Epidermal melanocyte (primary cell): ENCODE measurements around the gene STK33.
A peak's percentile ranks its signal among the peaks of the same experiment; 100 is the strongest.

ENCODE experiments used
- DNase-seq: peaks from one replicate; pipeline ENCODE4 v3.0.0; 2011; ENCODE audit warnings: low spot score; ENCODE audit not compliant: insufficient read length

Gene STK33

DNA sequence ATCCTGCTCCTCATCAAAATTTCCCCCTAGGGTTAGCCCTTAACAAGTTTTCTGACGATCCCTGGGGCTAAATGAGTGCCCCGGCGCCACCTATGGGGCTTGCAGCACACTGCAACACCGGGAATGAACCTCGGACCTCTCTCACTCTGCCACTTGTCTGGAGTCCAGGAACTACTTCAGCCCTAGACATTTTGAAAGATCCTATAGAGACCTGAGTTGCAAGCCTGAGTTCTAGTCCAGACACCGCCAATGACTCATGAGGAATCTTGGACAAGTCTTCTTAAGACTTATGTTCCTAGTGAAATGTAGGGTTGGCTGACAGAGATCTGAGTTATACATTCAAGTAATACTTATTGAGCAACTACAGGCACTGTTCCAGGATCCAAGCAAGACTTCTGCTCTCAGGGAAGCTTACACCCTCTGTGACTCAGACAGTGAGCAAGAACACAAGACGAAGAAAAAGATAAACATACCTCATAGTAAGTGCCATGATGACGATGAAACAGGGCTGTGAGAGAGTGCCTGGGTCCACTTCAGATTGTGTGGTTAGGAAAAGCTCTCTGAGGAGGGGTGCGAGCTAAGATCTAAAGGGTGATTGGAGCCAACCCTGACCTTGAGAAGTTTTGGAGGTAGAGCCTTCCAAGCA, 10.2 kb upstream of the STK33 start:
- DNase-seq = peak; percentile 29

DNA sequence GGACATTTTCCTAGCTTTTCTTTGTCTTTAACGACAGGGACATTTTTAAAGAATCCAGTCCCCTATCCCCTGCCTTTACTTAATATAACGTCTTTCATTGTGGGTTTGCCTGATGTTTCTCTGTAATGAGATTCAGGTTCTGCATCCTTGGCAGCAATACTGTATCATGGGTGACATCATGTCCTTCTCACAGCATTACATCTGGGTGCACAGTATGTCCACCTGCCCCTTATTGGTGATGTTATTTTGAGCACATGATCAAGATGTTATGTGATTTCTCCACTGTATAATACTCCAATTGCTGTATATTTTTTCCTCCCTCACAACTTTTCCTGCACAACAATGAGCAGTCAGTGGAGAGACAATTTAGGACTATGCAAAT, 9.7 kb upstream of the STK33 start:
- DNase-seq = no peak

DNA sequence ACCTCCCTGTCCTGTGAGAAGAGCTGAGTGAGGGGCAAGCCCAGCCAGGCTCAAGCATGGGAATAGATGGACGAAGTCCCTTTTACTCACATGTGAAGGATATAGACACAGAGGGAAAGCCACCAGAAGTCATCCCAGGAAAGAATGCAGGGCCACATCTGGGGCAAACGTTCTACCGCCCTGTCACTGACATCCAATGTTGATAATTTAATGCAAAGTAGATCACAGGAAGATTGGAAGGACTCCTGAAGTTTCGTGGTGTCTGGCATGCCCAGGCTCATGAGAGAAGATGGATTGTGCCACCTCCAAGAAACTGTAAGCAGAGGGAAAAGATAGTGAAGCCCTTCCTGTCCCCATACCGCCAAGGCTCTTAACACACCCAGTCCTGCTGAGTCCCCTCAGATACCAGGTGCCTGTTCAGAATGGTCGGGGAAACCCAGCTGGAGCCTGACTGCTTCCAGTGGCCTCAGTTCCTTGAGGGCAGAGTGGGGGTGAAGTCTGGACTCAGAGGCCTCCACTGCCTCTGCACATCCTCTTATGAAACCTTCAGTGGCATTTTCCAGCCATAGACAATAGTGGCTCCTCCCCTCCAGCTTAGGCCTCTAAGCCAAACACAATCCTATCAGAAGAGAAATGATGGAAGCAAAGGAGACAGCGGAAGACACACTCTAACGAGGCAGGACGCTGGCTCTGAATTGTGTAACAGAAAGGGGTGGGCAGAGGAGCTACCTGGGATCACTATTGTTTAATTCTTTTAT, 7.5 kb upstream of the STK33 start:
- DNase-seq = no peak

DNA sequence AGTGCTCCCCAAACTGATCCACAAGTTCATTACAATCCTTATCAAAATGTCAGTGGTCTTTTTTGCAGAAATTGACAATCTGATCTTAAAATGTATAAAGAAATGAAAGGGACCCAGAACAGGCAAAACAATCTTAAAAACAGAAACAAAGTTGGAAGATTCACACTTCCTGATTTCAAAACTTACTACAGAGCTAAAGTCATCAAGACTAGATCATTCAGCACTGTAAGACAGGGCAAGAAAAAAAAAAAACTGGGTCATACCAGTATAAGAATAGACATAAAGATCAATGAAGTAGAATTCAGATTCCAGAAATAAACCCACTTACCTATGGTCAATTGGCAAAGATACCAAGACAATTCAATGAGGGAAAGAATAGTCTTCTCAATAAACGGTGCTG, 4.5 kb upstream of the STK33 start:
- no peak for DNase-seq

DNA sequence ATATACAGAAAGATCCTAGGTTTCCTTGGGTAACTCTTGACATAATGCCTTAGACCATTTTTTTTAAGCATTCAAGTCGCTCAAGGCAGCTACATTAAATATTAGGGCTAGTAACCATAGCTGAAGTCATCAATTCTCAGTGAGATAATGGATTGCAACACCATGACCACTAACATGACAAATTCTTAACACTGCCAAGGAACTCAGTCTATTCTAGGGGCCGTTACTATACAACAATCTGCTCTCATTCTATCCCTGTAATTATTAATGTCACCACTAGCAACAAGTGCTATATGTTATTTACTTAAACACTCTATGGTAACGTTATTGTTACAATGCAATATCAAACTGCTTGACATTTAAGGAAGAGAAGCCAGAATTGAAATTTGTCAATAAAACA, 3.2 kb upstream of the STK33 start:
- DNase-seq = no peak

DNA sequence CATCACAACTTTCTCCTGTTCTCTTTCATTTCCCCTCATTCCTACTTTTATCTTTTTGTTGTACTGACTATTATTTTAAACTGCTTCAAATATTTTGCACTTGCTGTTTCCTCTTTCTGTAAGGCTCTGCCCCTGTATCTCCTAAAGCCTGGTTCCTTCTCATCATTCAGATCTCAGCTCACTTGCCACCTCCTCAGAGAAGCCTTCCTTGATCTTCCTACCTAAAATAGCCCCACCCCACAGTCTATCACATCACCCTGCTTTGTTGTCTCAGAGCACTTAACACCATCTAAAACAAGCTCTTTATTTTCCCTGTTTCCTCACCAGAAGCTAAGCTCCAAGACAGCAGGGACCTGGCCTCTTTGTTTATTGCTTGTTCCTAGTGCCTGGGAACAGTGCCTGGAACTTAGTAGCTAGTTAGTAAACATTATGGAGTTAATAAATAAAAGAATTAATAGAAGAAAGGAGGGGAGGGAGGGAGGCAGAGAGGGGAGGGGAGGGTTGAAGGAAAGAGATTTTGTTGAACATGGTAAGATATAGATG, 2.5 kb upstream of the STK33 start:
- DNase-seq = no peak

DNA sequence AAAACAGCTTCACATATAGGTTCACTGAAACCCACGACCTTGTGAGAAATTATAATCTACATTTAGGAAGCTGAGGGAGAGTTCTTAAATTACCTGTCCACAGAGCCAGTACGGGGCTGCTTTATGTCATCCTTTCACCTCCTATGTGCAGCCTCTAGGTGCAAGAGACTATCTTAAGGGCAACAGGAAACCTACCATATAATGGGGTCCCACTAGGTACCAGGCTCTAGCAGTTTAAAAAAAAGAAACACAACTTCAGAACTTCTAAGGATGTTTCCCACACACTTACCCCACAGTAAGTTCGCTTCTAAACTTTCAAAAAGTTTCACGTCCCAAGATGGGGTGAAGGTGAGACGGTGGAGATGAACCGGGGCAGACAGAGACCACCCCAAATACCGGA, 573 bp downstream of the STK33 start:
- no peak for DNase-seq

DNA sequence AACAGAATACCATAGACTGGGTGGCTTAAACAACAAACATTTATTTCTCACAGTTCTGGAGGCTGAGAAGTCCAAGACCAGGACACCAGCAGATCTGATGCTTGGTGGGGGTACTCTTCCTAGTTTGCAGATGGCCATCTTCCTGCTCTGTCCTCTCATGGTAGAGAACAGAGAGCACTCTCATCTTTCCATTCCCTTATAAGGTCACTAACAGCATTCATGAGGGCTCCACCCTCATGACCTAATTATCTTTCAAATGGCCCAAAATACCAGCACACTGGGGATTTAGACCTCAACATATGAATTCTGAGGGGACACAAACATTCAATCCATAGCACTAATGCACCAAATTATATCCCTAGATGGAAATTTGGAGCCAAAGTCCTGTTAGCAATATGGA, 6.1 kb downstream of the STK33 start:
- no peak for DNase-seq

DNA sequence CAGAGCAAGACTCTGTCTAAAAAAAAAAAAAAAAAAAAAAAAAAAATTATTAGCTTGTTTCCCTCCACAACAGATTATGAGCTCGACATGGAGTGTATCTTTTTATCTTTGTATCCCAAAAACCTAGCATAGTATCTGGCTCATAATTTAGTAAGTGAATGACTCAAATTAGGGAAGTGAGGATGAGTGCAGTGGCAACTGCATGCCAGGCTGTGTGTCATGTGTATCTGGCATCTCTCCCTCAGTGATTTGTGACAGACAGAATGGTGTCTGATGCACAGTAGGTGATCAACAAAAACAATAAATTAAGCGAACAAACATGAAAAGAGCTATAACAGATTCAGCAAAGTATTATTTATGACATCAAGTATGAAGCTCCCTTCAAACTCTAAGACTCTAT, 7.2 kb downstream of the STK33 start:
- DNase-seq = no peak

DNA sequence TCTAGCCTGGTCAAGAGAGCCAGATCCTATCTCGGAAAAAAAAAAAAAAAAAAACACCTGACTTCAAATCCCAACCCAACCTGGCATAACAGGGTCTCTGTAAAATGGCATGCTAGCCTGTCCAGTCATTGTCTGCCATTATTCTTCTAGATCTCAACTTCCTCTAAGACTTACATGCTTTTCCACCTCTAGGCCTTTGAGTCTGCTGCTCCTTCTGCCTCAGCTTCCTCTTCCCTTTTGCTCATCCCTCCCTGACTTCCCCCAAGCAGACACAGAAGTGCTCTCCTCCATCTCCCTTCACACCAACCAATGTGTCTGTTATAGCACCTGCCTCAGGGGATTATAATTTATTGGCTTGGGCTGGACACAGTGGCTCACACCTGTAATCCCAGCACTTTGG, 7.8 kb downstream of the STK33 start:
- no peak for DNase-seq

DNA sequence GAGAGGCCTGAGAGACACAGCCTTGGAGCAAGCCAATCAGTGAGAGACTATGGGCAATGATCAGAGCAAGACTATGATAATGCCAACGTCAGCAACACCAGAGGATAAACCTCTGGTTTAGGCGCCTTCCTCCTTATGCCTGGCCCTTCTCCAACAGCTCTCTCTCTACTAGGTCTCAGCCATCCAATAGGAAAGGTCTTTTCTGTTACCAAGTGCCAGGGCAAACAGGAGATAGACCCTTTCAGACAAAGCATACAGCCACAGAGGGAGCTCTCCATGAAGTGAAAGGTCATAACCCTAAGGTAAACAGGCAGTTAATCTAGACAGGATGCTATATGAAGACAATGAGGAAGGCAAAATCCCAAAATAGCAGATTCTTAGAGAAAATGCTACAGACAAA, 9.5 kb downstream of the STK33 start:
- no peak for DNase-seq

DNA sequence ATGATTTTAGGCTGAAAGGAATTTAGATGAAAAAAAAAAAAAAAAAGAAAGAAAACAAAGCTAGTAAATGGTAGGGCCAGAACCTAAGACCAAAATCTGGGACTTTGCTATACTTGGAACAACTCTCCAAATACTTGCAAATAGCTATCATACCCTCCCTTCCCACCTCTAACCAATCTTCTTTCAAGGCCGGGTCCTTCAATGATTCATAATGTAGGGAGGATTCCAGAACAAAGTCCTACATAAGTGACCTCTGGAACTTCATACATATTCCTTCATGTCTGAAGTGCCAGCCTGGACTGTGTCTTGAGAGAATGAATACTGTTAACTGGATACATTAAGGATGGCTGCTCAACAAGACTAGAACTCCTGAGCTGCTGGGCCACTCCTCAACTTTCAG, 9.9 kb downstream of the STK33 start:
- DNase-seq = no peak

DNA sequence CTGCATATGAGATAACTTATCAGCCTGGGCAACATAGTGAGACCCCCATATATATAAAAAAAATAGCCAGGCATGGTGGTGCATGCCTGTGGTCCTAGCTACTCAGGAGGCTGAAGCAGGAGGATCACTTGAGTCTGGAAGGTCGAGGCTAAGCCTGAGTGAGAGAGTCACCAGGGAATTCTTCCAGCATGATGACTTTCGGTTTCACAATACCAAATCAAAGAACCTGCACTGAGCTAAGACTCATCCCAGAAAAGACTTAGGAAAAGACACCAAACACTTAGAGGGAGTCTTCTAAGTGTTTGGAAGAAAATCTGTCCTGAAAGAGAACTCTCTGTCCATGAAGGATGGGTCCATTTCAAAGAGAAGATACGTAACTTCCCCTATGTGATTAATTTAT, 12.7 kb downstream of the STK33 start:
- DNase-seq = no peak

DNA sequence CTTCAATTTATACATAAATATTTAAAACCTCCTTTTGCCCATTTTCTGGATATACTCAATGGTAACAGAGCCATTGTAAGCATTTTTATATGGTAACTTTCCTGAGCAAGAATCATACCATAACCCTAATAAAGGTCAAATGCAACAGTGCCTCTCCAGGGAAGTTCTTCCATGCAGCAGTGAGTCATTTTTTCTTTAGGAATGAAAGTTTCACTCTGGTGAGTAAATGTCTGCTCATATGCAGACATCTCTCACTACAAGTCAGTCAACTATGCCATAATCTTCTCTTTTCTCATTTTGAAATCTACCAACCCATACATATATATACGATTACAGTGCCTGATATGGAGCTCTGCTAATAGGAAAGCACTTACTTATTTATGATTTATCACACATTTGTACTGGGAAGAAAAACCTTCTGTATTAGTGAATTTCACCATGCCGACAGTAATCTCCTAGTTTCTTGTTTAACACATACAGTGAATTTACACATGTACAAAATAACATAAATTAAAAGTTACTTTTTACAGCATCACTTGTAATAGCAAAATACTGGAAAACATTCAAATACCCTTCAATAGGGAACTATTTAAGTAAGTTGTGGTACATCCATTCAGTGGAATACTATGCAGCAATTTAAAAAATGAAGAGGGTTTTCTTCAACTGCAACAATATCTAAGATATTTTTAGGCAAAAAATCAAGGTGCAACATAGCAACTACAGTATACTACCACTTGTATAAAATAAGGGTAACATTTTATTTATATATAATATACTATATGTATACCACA, 16.0 kb downstream of the STK33 start:
- DNase-seq = no peak

DNA sequence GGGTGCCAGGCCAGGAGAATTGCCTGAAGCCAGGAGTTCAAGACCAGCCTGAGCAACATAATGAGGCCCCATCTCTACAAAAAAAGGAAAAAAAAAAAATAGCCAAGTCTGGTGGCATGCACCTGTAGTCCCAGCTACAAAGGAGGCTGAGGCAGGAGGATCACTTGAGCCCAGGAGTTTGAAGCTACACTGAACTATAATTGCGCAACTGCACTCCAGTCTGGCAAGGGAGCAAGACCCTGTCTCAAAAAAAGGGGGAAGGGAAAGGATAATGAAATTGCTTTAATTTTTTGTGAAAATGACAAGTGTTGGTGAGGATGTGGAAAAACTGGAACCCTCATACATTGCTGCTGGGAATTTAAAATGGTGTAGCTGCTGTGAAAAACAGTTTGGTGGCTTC, 19.2 kb downstream of the STK33 start:
- no peak for DNase-seq

DNA sequence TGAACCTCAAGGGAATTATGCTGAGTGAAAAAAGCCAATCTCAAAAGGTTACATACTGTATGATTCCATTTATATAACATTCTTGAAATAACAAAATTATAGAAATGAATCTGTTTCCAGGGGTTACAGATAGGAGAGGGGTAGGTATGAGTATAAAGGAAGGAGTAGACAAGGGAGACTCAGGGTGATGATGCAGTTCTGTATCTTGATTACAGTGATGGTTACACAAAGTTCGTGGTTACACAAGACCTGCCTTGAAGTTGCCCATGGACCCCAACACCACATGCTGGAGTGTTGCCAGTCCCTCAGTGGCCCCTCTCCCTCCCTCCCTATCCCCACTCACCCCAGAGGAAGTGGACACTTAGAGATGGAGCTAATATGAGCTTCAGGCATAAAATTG, 20.3 kb downstream of the STK33 start:
- no peak for DNase-seq

DNA sequence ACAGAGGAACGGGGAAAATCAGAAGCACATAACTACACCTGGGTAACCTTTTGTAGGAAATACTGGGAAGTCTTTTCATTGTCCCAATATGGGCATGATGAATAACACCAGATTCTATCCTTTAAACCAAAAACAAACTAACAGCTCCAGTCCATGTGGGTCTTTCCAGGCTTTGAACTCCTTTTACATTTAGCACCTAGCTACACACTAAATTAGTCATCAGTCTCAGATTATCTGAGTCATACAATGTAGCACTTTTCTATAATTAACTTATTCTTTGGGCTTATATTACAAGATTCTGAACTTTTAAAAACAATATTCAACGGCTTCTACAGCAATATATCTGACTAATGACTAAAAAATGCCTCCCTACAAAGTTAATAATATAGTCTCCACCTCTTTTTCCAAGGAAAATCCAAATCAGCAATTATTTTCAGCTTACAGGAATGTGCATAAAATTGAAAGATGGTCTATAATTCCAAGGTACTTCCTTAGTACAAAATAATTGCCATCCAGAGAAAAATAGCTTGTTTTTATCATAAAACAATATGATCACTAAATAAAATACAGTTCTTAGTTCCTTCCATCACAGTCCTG, 26.3 kb downstream of the STK33 start:
- DNase-seq = no peak

DNA sequence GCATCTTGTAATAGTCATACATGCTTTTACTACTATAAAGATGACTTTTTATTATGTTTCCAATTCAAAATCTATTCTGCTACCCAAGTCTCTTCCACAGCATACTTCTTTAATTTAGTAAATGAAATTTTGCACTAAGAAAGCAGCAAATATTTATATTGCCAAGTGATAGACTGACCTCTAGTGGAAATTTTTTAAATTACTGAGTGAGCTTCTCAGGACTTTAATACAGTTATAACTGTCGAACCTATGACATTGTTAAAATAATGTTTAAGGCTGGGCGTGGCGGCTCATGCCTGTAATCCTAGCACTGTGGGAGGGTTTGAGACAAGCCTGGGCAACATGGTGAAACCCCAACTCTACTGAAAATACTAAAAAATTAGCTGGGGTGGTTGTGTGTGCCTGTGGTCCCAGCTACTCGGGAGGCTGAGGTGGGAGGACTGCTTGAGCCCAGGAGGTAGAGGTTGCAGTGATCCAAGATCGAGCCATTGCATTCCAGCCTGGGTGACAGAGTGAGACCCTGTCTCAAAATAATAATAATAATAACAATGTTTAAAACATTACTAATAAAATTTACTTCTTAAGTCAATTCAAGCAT, 27.3 kb downstream of the STK33 start:
- DNase-seq = peak; percentile 26

DNA sequence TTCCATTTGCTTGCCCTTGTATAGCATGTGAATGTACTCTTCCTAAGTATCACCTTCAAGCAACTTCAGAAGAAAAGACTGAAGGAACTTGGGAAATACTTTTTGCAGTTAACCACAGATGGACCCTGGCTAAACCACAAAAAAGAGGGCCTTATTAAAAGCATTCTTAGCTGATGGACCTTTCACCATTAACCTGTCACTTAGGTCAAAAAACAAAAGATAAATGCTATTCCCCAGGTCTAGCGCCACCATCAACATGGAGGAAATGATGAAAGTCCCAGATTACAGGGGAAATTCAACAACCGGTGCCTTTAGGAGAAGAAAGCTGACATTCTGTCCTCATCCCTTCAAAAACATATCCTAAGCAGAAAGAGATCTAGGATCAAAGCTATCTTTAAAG, 29.5 kb downstream of the STK33 start:
- no peak for DNase-seq

DNA sequence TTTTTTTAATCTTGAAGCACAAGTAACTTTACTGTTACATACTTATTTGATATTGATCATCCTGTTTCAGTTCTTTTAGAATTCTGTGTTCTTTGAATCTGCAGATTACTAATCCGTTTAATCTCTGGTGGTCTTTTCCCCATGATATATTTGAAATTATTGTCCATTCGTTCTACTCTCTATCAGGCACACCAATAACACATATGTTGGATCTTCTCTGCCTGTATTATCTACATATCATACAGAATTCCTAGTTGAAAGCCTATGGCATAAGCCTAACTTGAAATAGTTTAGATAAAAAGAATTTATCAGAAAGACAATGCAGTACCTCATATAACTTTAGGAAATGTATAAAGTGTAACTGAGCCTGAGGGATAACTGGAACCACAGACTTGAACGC, 32.6 kb downstream of the STK33 start:
- DNase-seq = no peak

DNA sequence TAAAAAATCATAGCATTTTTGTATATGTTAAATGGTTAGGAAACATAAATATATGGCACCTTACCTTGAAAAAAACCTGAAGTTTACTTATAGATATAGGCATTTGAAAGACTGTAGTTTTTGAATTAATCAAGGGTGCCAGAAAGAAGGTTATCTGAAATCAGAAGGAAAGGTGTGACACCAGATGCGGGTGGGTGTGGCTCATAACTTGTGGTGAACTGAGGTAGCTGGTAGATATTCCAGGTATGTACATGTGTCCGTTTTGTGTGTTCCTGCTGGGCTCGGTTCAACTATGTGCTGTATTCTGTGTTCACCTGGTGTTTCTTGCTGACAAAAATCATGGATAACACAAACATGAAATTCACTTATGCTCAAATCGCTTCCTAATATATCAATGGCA, 35.6 kb downstream of the STK33 start:
- DNase-seq = no peak
